Fibroblast of lung (primary cell): Measurements from ENCODE around the gene PPAN.

Experiments
- CTCF ChIP-seq, 2 donors: IDR thresholded peaks in 1 of 2; conservative IDR thresholded peaks in 1 of 2; 1 replicate in 1 of 2; 2 replicates in 1 of 2; pipeline ENCODE4 v1.5.1; 2011 to 2012; ENCODE audit warnings: low read length in 2 of 2, control low read depth in 1 of 2, inconsistent platforms in 1 of 2, low read depth in 1 of 2, mild to moderate bottlenecking in 1 of 2
- EZH2 ChIP-seq: IDR thresholded peaks from 2 replicates; pipeline ENCODE4 v1.5.1; 2012; ENCODE audit warnings: low read length, control low read depth, mild to moderate bottlenecking; ENCODE audit errors: missing control alignments

GRCh38 chr19:10139952-10140351 lies 33.8 kb downstream of the PPAN start:
- no peak for TF ChIP-seq CTCF (conservative IDR thresholded peaks at IDR 0.05 in 1 of 2, IDR thresholded peaks at IDR 0.05 in 1 of 2; ENCODE audit: low read depth in 1 of 2, low read length in 2 of 2)
- TF ChIP-seq EZH2 = no peak
